HG02938 (cell line): ENCODE results near the gene PRF1.
"Not testable (repeated sequence)": the region's sequence is repeated elsewhere in the genome, so short reads cannot be mapped to it uniquely, and the experiment has no call there.

Experiments used
- ATAC-seq: cut with Tn5 transposase; IDR thresholded peaks from one replicate; pipeline ENCODE4 v1.9.1; 2021; ENCODE audit warnings: mild to moderate bottlenecking, moderate library complexity; ENCODE audit not compliant: unreplicated experiment

Gene PRF1

DNA sequence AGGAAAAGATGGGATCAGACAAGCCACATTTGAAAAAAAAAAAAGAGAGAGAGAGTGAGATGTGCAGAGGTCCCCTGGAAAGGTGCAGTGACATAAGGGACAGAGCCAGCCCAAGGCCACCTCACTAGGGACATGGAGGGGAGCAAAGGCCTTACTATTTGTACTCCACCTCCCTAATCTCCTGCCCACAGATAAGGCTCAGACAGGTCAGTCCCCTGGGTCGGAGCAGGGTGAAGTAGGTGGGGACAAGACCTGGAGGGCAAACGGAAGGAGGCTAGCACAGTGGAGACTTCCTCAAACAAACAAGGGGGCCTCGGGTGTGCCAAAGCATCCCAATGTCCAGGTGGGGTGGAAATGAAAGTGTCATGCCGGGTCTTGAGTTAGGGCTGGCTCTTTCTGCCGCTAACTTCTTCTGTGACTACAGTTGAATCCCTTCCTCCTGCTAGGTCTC, 7.0 kb downstream of the PRF1 start:
- no peak for ATAC-seq

DNA sequence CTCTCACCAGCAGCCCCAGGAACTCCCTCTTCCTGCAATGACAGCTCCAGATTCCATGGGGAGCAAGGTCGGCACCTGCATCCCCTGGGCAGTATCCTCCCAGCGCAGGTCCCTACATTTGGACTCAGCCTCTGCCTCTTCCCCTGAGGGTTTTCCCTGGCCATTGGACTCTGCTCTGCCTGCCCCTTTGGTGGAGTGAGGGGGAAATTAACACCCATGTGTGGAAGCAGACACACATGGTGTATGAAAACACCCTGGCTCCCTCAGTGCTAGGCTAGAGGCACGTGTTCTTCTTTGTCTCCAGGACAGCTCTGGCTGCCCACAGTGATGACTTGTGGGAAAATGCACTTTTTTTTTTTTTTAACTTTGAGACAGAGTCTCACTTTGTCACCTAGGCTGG, 8.4 kb downstream of the PRF1 start:
- no peak for ATAC-seq

DNA sequence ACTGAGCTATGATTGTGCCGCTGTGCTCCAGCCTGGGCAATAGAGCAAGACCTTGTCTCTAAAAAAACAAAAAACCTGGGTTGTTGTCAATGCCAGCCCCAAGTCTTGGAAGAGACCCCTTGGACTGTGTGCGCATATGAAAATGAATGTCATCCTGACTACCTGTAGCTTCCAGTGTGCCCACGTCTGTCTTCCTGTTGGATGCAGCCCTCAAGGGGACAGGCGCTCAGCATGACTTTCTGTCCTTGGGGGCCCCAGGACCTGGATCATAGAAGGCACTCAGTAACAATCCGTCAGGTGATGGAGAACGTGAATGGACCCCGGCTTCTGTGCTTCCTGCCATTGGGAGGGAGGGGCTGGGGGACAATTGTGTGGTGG, 9.0 kb downstream of the PRF1 start:
- ATAC-seq = no peak

DNA sequence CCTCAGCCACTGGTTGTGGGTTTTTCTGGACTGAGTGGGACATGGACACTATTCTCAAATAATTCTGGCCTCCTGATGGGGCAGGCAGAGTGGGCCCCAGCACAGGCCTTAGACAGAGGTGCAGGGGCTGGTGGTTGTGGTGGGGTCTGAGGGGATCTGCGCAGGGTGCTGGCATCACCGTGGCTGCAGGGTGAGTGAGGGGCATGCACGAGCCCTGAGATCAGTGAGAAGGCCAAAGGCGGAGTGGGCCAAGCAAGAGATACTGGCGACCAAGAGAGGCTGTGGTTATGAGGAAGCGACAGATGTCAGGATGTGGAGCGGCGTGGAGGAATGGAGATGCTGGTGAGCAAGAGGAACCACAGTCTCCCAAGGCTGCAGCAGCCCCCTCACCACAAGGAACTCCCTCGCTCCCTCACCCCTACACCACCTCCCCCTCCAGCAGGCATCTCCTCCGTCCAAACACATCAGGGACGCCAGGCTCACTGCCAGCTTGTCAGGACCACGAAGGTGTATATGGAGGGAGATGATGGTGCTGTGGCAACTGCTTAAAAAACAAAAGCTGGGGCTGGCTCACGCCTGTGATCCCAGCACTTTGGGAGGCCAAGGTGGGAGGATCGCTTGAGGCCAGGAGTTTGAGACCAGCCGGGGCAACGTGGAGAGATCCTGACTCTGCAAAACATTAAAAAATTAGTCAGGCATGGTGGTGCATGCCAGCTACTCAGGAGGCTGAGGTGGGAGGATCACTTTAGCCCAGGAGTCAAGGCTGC, 9.6 kb downstream of the PRF1 start:
- ATAC-seq = no peak

DNA sequence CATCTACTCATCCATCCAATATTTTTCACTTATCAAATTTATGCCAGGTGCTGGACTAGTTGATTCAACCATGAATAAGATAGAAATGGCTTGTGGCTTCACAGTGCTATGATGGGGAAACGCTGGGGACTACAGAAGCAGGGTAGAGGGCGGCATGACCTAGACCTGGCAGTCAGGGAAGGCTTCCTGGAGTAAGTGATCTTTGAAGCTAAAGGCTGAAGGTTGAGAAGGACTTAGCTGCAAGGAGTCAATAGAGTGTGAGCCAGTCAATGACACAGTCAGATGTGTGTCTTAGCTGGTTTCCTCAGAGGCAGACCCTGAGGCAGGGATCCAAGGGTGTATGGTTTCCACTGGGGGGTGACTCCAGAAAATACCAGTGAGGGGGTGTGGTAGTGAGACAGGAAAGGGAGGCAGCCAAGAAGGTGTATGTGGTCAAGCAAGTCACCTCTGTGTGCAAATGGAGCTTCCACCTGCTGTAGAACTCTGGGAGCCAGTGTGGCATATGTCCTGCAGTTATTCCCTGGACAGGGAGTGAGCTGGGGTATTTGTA, 10.3 kb downstream of the PRF1 start:
- no peak for ATAC-seq

DNA sequence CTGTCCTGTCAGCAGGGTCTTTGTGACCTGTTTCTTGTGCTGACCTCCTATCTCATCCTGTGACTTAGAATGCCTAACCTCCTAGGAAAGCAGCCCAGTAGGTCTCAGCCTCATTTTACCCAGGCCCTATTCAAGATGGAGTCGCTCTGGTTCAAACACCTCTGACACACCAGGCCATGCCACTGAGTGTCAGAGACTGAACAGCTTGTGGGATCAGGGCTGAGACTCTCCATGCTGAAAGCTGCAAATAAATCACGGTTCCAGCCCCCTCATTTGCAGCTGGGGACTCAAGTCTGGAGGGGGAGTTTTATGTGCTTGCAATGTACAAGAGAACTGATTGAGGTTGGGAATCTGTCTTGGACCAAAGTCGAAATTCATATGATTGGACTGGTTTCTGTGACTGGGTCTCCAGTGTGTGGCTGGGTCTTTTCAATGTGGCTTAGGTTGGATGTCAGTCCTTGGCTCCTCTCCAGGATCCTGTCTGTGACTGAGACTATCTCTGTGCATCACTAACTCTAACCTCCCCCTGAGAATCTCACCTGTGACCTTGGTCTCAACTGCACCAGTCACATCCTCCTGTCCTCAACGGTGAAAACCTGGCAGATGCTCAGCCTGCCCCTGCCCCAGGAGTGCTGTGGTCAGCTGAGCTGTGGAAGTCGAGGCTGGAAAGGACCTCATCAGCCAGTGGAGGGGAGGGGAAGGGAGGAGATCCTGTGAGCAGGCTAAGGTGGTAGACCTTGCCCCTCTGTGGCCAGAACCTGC, 11.7 kb downstream of the PRF1 start:
- no peak for ATAC-seq

DNA sequence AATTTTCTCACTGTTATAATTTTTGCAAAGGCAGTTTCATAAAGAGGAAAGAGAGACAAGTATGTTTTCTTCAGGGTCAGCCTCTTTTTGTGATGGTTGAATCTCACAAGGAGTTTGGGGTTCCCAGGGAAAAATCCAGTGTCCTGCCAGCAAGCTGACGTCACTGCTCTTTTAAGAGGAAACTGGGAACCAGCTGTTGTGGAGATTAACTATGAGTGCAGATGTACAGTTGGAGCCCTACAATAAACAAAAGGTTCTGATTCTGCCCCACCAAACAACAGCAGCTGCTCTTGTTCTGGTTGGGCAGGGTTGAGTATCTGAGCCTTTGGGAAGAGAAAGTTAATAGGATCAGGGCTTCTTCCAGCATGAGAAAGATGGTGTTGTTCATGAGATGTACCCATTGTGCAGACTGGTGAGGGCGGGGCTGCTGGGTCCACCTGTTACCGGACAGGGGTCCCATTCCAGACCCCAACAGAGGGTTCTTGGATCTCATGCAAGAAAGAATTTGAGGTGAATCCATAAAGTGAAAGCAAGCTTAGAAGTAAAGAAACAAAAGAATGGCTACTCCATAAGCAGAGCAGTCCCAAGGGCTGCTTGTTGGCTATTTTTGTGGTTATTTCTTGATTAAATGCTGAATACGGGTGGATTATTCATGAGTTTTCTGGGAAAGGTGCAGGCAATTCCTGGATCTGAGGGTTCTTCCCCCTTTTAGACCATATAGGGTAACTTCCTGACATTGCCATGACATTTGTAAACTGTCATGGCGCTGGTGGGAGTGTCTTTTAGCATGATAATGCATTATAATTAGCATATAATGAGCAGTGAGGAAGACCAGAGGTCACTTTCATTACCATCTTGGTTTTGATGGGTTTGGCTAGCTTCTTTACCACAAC, 12.5 kb downstream of the PRF1 start:
- ATAC-seq = no peak

DNA sequence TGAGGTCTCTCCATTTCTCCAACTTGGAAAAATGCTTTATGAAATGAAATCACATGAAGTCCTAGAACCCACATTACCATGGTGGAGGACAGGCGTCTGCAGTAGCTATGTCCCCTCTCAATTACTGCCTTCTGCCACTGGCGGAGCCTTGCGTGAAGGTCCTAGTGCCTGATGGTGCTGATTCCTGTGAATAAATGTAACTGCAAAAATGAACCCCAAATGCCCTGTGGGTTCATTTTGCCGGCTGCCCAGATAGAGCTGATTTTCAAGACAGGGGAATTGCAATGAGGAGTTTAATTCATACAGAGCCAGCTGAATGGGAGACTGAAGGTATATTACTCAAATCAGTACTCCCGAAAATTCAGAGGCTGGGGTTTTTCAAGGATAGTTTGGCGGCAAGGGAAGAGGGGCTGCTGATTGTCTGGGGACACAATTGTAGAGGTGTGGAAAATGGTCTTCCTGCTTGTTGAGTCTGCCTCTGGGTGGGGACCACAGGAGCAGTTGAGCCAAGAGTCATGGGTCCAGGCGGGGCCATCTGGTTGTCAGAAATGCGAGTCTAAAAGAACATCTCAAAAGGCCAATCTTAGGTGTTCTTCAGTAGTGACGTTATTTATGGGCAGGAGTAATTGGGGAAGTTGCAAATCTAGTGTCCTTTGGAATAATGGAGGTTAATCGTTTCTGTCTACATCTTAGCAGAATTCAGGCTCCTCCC, 13.5 kb downstream of the PRF1 start:
- no peak for ATAC-seq

DNA sequence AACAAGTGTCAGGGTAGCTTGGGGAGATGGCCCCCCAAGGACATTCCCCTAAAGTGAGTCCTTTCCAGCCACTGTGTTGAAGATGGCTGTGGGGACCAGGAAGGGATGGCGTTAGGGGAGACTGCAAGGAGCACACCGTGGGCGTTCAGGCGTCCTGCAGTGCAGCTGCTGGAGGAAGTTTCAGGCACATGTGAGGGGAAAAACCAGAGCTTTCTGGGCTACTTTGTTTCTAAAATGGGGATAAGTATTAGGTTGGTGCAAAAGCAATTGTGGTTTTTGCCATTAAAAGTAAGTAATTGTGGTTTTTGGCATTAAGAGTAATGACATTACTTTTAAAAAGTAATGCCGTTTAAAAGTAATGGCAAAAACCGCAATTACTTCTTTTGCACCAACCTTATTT, 14.3 kb downstream of the PRF1 start:
- ATAC-seq = no peak

DNA sequence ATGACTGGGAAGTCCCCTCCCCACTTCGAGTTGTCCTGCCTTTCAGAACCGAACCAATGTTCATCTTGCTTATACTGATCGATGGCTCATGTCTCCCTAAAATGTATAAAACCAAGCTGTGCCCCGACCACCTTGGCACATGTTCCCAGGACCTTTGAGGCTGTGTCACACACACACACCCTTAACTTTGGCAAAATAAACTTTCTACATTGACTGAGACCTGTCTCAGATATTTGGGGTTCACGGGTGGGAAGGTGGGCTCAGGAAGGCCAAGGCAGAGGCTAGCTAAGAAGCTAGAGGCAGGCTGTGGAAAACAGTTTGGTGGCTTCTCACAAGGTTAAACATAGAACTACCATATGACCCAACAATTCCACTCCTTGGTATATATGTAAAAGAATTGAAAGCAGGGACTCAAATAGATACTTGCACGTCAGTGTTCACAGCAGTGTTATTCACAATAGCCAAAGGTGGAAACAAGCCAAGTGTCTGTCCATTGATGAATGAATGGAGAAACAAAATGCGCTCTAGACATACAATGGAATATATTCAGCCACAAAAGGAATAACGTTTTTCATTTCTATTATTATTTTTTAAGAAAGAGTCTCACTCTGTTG, 15.4 kb downstream of the PRF1 start:
- peak; percentile 58 for ATAC-seq

DNA sequence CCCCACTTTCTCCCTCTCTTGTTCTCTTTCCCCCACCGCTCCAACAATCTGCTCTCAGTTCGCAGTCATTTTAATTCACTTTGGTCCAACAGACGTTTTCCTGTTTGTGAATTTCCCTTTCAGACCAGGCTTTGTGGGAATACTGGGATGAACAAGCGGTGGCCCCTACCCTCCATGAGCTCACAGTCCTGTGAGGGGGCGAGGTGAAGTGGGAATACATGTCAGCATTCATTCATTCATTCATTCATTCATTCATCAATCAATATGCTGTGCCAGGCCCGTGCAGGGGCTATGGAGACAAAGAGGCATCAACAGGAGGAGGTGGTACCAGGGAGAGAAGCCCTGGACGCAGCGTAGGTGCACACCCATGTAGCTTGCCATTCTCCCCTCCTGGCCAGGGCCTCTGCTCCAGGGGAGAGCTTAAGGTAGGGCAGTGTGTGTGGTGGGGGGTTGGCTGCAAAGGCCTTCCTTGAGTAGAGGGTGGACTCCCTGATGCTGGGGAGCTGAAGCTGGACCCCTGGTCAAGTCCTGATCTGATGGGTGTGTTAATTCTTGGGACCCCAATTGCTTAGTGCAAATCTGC, 16.1 kb downstream of the PRF1 start:
- ATAC-seq = no peak

DNA sequence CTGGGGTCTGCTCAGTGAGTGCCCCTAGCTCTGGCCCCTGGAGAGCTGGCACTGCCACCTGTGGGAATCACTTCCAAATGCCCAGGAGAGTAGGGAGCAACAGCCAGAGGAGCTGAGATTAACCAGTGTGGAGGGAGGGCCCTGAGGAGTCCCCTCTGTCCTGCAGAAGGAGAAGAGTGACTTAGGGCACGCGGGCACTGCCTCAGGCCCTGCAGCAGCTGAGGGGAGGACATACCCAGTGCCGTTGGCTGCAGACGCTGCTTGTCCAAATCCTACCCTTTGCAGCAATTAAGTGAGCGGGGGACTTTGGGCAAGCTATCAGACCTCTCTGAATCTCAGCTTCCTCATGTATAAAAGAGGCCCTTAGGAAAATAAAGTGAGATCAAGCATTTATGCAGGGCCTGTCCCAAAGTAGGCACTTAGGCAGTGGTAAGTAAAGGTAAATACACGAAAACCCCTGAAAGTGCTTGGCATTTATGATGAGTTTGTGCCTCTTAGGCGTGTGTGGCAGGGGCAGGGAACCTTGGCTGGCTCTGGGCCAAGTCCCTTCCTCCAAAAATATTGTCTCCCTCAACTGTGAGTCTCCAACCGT, 16.9 kb downstream of the PRF1 start:
- ATAC-seq = no peak

DNA sequence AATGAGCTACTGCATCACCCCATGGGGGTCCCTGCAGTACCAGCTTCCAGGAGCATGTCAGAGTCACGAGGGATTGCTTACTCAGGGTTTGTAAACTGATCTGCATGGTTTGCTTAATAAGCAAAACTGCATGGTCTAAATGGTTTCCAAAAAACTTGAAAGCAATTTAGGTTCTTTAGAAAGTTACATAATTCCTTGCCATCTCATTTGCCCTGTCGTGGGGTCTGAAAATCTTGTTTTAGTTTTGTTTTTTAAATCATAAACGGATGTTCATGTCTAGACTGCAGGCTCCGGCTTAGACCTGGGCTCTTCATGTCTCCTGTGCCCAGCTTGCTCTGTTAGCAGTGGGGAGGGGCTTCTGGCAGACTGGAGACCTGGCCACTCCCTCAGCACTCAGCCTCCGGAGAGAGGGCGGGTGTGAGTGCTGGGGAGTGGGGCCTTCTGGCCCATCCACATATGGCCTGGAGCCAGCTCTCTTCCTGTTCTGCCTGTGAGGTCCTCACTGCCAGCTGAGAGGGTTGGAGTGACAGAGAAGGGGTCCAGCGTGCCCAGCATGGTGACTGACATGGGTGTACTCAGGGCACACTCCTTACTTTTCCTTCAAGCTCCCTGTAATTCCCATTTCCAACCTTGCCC, 17.5 kb downstream of the PRF1 start:
- ATAC-seq = no peak

DNA sequence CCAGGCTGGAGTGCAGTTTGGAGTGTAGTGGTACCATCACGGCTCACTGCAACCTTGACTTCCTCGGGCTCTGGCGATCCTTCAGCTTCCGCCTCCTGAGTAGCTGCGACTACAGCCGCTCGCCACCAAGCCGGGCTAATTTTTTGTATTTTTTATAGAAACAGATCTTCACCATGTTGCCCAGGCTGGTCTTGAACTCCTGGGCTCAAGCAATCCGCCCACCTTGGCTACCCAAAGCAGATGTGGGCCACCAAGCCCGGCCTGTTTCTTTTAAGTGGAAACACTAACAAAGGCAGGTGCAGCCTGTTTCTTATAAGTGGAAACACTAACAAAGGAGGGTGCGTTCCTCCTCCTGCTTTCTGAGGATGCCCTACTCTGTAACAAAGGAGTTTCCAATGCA, 18.2 kb downstream of the PRF1 start:
- ATAC-seq = no peak

DNA sequence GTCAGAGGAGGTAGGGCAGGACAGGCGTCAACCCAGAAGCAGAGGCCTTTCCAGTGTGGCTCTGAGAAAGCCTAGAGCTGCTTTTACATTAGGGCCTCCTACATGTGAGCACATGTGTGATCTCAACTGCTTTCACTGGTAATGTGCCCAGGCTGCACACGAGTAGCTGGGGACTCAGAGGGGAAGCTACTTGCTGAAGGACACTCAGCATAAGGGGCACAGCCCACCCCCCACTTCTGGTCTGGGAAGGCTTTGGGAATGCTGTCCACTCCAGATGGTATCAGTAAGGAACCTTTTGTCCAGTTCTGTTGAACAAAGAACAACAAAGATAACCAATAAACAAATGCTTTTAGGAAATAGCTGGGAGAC, 18.9 kb downstream of the PRF1 start:
- no peak for ATAC-seq

DNA sequence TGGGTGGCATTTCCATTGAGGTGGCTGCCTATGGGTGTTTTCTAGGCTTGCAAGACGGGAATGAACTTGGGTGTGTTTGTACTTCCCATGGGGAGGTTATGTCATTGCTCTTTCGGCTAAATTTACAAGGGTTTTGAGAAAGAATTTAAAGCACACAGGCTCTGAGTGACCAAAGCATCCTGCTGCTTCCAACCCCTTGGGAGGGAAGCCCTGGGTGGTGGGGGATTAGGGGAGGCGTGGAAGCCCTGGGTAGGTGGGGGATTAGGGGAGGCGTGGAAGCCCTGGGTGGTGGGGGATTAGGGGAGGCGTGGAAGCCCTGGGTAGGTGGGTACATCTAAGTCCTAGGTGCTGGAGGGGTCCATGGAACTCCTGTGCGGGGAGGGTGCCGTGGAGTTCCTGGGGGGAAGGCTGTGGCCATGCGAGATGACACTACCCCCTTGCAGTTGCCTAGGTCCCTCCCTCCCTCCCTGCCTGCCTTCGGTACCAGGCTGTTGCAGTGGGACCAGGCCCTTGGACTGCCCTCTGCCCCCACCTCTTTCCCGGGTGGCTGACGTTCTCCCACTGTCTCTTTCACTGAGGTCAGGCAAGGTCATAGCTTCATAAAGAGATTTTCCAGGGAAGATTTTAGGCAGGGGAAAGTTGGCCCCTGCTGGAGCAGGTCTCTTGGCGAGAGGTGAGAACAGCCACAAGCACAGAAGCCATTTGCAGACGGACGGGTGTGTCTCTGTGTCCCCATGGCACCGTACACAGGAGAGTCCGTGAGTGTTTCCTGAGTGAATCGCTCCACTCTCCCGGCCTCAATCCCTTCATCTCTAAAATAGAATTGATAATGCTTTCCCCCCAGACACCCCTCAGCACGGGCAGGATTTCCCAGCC, 19.5 kb downstream of the PRF1 start:
- no peak for ATAC-seq

DNA sequence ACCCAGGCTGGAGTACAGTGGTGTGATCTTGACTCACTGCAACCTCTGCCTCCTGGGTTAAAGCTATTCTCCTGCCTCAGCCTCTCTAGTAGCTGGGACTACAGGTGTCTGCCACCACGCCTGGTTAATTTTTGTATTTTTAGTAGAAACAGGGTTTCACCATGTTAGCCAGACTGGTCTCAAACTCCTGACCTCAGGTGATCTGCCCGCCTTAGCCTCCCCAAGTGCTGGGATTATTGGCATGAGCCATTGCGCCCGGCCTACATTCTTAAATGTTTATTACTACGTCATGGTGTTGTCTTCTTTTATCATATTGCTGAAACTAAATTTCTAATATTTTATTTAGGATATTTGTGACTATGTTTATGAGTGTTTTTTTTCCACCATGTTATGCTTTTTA, 21.4 kb downstream of the PRF1 start:
- not testable (repeated sequence) for ATAC-seq
